Neuronal stem cell (in vitro differentiated cells): ENCODE results near the gene BMF.
A peak's percentile ranks its signal among the peaks of the same experiment; 100 is the strongest.

Experiments
- DNase-seq: peaks from one replicate; pipeline ENCODE4 v3.0.0-alpha.2; 2013; ENCODE audit warnings: low spot score
- H2AFZ ChIP-seq: one replicate; pipeline ENCODE4 v1.6.1; 2013; ENCODE audit warnings: mild to moderate bottlenecking, low read length, inconsistent platforms
- H2AK5ac ChIP-seq: 2 replicates; pipeline ENCODE4 v1.6.1; 2013; ENCODE audit warnings: low read depth, mild to moderate bottlenecking, inconsistent platforms, low read length, moderate library complexity, mixed read lengths
- H2BK120ac ChIP-seq: 2 replicates; pipeline ENCODE4 v1.6.1; 2013; ENCODE audit warnings: low read depth, mild to moderate bottlenecking, inconsistent platforms, low read length, moderate library complexity, mixed read lengths
- H2BK12ac ChIP-seq: one replicate; pipeline ENCODE4 v1.6.1; 2013; ENCODE audit warnings: low read length, inconsistent platforms
- H2BK15ac ChIP-seq: 2 replicates; pipeline ENCODE4 v1.6.1; 2013; ENCODE audit warnings: mild to moderate bottlenecking, low read length, inconsistent platforms, mixed read lengths
- H2BK5ac ChIP-seq: one replicate; pipeline ENCODE4 v1.6.1; 2013; ENCODE audit warnings: inconsistent platforms, mild to moderate bottlenecking, low read length, moderate library complexity
- H3K14ac ChIP-seq: one replicate; pipeline ENCODE4 v1.6.1; 2013; ENCODE audit warnings: low read length, inconsistent platforms
- H3K18ac ChIP-seq: 2 replicates; pipeline ENCODE4 v1.6.1; 2013; ENCODE audit warnings: low read length, inconsistent platforms
- H3K23ac ChIP-seq: 2 replicates; pipeline ENCODE4 v1.6.1; 2013; ENCODE audit warnings: low read depth, mild to moderate bottlenecking, mixed read lengths, low read length, inconsistent platforms; ENCODE audit not compliant: poor library complexity
- H3K27ac ChIP-seq: replicated peaks from 3 replicates; pipeline ENCODE4 v1.5.1; 2013; ENCODE audit warnings: low read length, inconsistent platforms
- H3K27me3 ChIP-seq, 3 experiments: 2 replicates each; pipeline ENCODE4 v1.6.1; 2013; ENCODE audit warnings: low read length in 3 of 3, mild to moderate bottlenecking in 2 of 3, inconsistent platforms in 1 of 3, low read depth in 1 of 3, mixed read lengths in 1 of 3, moderate library complexity in 1 of 3; ENCODE audit not compliant: control insufficient read depth in 3 of 3, insufficient read depth in 3 of 3
- H3K36me3 ChIP-seq, 2 donors: replicated peaks in 1 of 2; 2 replicates each; pipeline ENCODE4 v1.6.1; 2013; ENCODE audit warnings: low read length in 2 of 2; ENCODE audit not compliant: control insufficient read depth in 2 of 2, insufficient read depth in 2 of 2
- H3K4ac ChIP-seq: 2 replicates; pipeline ENCODE4 v1.6.1; 2013; ENCODE audit warnings: inconsistent platforms, mild to moderate bottlenecking, low read length, moderate library complexity
- H3K4me1 ChIP-seq, 2 donors: 1 replicate in 1 of 2; 2 replicates in 1 of 2; pipeline ENCODE4 v1.6.1; 2013; ENCODE audit warnings: low read length in 2 of 2, low read depth in 1 of 2; ENCODE audit not compliant: control insufficient read depth in 2 of 2, insufficient read depth in 1 of 2
- H3K4me2 ChIP-seq: one replicate; pipeline ENCODE4 v1.6.1; 2013; ENCODE audit warnings: mild to moderate bottlenecking, low read length, inconsistent platforms; ENCODE audit not compliant: insufficient read depth, poor library complexity, severe bottlenecking
- H3K4me3 ChIP-seq, 2 donors: 2 replicates each; pipeline ENCODE4 v1.5.1; 2013; ENCODE audit warnings: low read length in 2 of 2, mild to moderate bottlenecking in 2 of 2, inconsistent platforms in 1 of 2, moderate library complexity in 1 of 2
- H3K79me1 ChIP-seq: one replicate; pipeline ENCODE4 v1.6.1; 2013; ENCODE audit warnings: low read depth, mild to moderate bottlenecking, inconsistent platforms, low read length, moderate library complexity
- H3K9ac ChIP-seq: one replicate; pipeline ENCODE4 v1.6.1; 2013; ENCODE audit warnings: mild to moderate bottlenecking, low read depth, low read length, inconsistent platforms; ENCODE audit not compliant: poor library complexity
- H3K9me3 ChIP-seq, 2 donors: replicated peaks in 1 of 2; 2 replicates each; pipeline versions ENCODE3 to v1.6.1; 2013; ENCODE audit warnings: low read length in 2 of 2, mild to moderate bottlenecking in 2 of 2, inconsistent platforms in 1 of 2, low read depth in 1 of 2, mixed read lengths in 1 of 2, moderate library complexity in 1 of 2; ENCODE audit not compliant: control insufficient read depth in 2 of 2, insufficient read depth in 1 of 2
- H4K8ac ChIP-seq: one replicate; pipeline ENCODE4 v1.6.1; 2013; ENCODE audit warnings: low read depth, mild to moderate bottlenecking, inconsistent platforms, low read length, moderate library complexity
- H4K91ac ChIP-seq: one replicate; pipeline ENCODE4 v1.6.1; 2013; ENCODE audit warnings: low read length, low read depth, mild to moderate bottlenecking, inconsistent platforms; ENCODE audit not compliant: poor library complexity
- WGBS, 2 donors: extraction: QIAGEN DNeasy Blood & Tissue Kit; methylation state at CpG; one replicate each; pipeline ENCODE4 v1.1.7; 2013; ENCODE audit warnings: missing lambda C conversion rate in 2 of 2, mixed read lengths in 1 of 2; ENCODE audit not compliant: insufficient read length in 2 of 2, insufficient replicate concordance in 1 of 2; ENCODE audit errors: extremely low coverage in 2 of 2; 5-methylcytosine and 5-hydroxymethylcytosine counted together

The BMF gene

DNA sequence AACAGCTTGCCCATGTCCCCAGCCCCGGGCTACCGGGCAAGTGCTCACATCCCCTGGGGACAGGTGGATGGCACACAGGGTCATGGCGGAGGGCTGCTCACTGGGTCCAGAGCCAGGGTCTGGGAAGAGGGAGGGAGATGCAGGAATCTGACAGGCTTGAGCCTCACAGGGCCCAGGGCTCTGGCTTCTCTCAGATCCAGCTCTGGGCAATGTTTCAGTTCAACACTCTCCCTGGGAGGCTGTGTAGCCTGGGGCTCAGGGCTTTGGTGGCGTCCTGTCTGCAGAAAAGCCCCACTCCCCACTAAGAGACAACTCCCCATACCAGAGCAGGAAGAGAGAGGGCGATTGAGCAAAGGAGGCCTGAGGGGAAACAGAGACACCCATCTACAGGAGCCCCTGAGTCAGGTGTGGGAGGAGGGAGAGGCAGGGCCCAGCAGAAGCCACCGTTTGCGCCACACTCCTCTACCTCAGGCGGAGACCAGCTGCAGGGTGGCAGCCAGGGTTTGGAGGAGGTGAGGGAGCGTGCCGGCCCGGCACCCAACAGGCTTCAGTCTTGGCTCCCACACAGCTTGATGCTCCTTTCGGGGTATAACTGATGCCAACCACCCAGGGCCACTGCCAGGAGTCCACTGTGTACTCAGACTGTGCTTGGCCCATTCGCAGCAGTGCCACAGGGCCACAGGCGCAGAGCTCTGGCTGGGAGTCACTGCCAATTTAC is 52.9 kb downstream of the BMF start:
- Histone ChIP-seq H3K79me1 (no peaks in the 10 kb centered on the region), H2BK120ac (no peak overlapping the region), H2AFZ (no peak overlapping the region), H4K8ac (no peak overlapping the region), H2AK5ac (peak overlapping the region; percentile 44), H3K9me3 (no peaks in the 10 kb centered on the region), H2BK15ac (peak overlapping the region; percentile 64), H2BK5ac (peak overlapping the region; percentile 19), H3K27ac (no peak overlapping the region), H3K23ac (no peak overlapping the region), H3K9ac (no peak overlapping the region), H3K14ac (no peak overlapping the region), H3K4me1 (peaks cover 3 to 12% of the 10 kb centered on the region in 2 donors), H3K4ac (no peak overlapping the region), H2BK12ac (no peak overlapping the region), H3K4me2 (no peak overlapping the region), H3K27me3 (no peaks in the 10 kb centered on the region), H3K4me3 (no peak overlapping the region), H3K36me3 (no peaks in the 10 kb centered on the region), H3K18ac (peak overlapping the region; percentile 50), H4K91ac (no peak overlapping the region)
- DNase-seq, result no peak
- no CpG with 5 or more reads among the region's 14 CpGs for WGBS, 2 donors

DNA sequence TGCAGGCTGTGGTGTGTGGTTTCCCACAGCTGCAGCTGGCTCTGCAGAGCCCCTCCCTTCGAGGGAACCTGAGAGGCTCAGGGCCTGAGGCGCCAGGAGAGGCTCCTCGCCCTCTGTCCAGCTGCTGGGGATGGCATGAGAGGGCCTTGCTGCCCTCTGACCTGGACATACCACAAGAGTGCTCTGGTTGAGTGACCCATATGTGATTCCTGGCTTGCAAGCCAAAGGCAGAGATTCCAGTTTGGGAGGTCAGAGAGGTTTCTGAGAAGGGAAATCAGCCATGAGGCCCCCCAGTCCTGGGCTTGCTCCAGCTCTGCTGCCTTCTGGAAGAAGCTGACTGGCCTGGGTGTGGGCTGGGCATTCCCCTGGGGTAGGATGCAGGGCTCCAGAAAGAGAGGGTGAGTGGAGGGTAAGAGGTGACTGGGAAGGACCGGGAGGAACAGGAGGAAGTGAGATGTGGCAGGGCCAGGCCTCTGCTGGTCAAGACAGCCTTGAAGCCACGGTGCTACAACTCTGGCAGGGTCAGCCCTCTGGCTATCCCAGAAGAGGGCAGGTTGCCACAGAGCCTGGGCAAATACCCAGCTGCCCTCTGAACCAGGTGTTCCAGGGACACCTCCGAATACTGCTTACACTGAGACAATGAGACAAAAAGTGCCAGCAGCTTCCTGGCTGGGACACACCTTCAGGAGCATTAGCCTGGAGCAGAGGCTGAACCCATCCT is 53.7 kb downstream of the BMF start:
- Histone ChIP-seq H4K91ac (no peak overlapping the region), H3K4me1 (peaks cover 3 to 13% of the 10 kb centered on the region in 2 donors), H3K27ac (no peak overlapping the region), H2BK120ac (no peak overlapping the region), H3K4me3 (no peak overlapping the region), H2BK15ac (no peak overlapping the region), H2BK5ac (peak overlapping the region; percentile 19), H3K4ac (no peak overlapping the region), H3K79me1 (peaks cover 3% of the 10 kb centered on the region), H3K23ac (no peak overlapping the region), H3K9me3 (peaks cover 0 to 2% of the 10 kb centered on the region in 2 donors), H3K36me3 (no peaks in the 10 kb centered on the region), H4K8ac (no peak overlapping the region), H2AFZ (no peak overlapping the region), H3K18ac (peak overlapping the region; percentile 50), H3K14ac (no peak overlapping the region), H3K4me2 (no peak overlapping the region), H2AK5ac (peak overlapping the region; percentile 21), H3K9ac (peak overlapping the region; percentile 15), H3K27me3 (no peaks in the 10 kb centered on the region), H2BK12ac (no peak overlapping the region)
- WGBS, 2 donors, result no CpG with 5 or more reads among the region's 6 CpGs
- no peak for DNase-seq

DNA sequence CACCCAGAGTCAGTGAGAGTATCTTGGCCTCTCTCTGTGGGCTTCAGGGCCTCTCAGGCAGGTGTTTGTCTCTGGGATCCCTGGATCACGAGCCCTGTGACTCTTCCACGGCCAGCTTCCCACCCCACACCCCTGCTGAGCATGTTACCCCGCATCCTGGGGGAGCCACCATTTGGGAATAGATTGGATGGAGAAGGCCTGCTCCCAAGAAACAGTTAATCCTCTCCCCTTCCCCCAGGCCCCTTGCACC is 54.1 kb downstream of the BMF start:
- no peaks in the 10 kb centered on the region for H3K27me3 ChIP-seq
- peaks cover 3 to 13% of the 10 kb centered on the region in 2 donors for H3K4me1 ChIP-seq
- H3K27ac ChIP-seq, result no peak overlapping the region
- no peak overlapping the region for H3K23ac ChIP-seq
- no peak overlapping the region for H2BK120ac ChIP-seq
- no peak overlapping the region for H4K8ac ChIP-seq
- no peak overlapping the region for H3K4ac ChIP-seq
- peak overlapping the region; percentile 15 for H3K9ac ChIP-seq
- H3K14ac ChIP-seq, result no peak overlapping the region
- no peaks in the 10 kb centered on the region for H3K36me3 ChIP-seq
- H2BK5ac ChIP-seq, result no peak overlapping the region
- no peak overlapping the region for H2BK15ac ChIP-seq
- WGBS, 2 donors, result no CpG with 5 or more reads among the region's 3 CpGs
- peaks cover 0 to 2% of the 10 kb centered on the region in 2 donors for H3K9me3 ChIP-seq
- no peak overlapping the region for H2BK12ac ChIP-seq
- no peak overlapping the region for H2AFZ ChIP-seq
- H3K4me2 ChIP-seq, result no peak overlapping the region
- H2AK5ac ChIP-seq, result no peak overlapping the region
- peaks cover 3% of the 10 kb centered on the region for H3K79me1 ChIP-seq
- H4K91ac ChIP-seq, result no peak overlapping the region
- no peak overlapping the region for H3K18ac ChIP-seq
- H3K4me3 ChIP-seq, result no peak overlapping the region
- no peak for DNase-seq

DNA sequence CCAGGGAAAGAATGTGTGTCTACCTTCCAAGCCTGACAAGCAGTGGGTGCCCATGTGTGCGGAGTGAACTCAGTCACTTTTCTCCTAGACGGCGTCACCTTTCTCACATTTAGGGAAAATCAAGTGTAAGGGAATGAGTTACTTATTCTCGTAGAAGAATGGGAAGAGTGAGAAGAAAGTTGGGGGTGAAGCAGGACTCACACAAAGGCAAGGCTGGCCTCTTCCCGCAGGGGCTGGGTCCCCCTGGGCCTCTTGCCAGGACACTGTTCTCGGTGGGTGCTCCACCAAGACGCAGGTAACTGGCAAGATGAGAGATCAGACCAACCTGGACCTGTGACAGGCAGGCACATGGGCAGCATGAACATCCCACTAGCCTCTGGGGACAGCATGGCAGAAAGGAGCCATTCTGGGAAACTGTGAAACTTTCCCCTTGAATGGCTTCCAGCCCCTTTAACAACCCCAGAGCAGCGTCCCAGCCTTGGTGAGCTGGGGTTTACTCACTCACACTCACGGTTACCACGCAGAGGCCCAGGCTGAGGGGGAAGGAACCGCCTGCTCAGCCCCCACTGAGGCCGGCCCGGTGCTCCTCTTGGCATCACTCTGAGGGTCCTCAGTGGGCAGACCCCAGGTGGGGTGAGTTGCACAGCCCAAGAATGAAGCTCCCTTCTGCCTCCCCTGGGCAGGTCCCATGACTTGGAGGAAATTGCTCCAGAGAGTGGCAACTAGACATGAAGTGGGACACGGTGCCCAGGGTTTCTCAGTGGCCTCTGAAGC is 54.7 kb downstream of the BMF start:
- Histone ChIP-seq H3K79me1 (peaks cover 3% of the 10 kb centered on the region), H2BK120ac (no peak overlapping the region), H3K4me3 (no peak overlapping the region), H3K18ac (peak overlapping the region; percentile 7), H3K4ac (no peak overlapping the region), H2BK12ac (peak overlapping the region; percentile 23), H4K8ac (no peak overlapping the region), H2BK5ac (no peak overlapping the region), H3K9me3 (peaks cover 0 to 2% of the 10 kb centered on the region in 2 donors), H3K36me3 (no peaks in the 10 kb centered on the region), H3K4me2 (no peak overlapping the region), H2AFZ (no peak overlapping the region), H3K23ac (no peak overlapping the region), H3K27me3 (no peaks in the 10 kb centered on the region), H2BK15ac (no peak overlapping the region), H3K9ac (no peak overlapping the region), H3K14ac (no peak overlapping the region), H3K4me1 (peaks cover 3 to 13% of the 10 kb centered on the region in 2 donors), H2AK5ac (no peak overlapping the region), H4K91ac (no peak overlapping the region), H3K27ac (no peak overlapping the region)
- DNase-seq, result no peak
- no CpG with 5 or more reads among the region's 14 CpGs for WGBS, 2 donors
